HG03108 (cell line): ENCODE results near the gene CACNA2D2.
"Not testable (repeated sequence)": the region's sequence is repeated elsewhere in the genome, so short reads cannot be mapped to it uniquely, and the experiment has no call there.

Source experiments
- ATAC-seq: cut with Tn5 transposase; IDR thresholded peaks from one replicate; pipeline ENCODE4 v1.9.1; 2021; ENCODE audit warnings: moderate library complexity; ENCODE audit not compliant: unreplicated experiment

The CACNA2D2 gene

GRCh38 chr3:50530001-50530970 is 26.9 kb upstream of the CACNA2D2 start:
- ATAC-seq: no peak

- ATAC-seq: no peak
These were observed 22.6 kb upstream of the CACNA2D2 start for GRCh38 chr3:50525987-50526386.

GRCh38 chr3:50525191-50525910 is 21.9 kb upstream of the CACNA2D2 start:
- ATAC-seq: no peak

GRCh38 chr3:50524746-50525145 is 21.3 kb upstream of the CACNA2D2 start:
- no peak for ATAC-seq

- no peak for ATAC-seq
These were observed 19.9 kb upstream of the CACNA2D2 start for GRCh38 chr3:50523279-50523811.

GRCh38 chr3:50521572-50521971 is 18.1 kb upstream of the CACNA2D2 start:
- no peak for ATAC-seq

- ATAC-seq: no peak
These were observed 17.4 kb upstream of the CACNA2D2 start for GRCh38 chr3:50520849-50521248.

- ATAC-seq: no peak
These were observed 16.1 kb upstream of the CACNA2D2 start for GRCh38 chr3:50519471-50520089.

GRCh38 chr3:50518436-50518835 is 15.0 kb upstream of the CACNA2D2 start:
- ATAC-seq: no peak

- no peak for ATAC-seq
These were observed 14.3 kb upstream of the CACNA2D2 start for GRCh38 chr3:50517721-50518206.

GRCh38 chr3:50516440-50516871 is 13.0 kb upstream of the CACNA2D2 start:
- ATAC-seq: no peak

GRCh38 chr3:50515565-50516439 is 12.4 kb upstream of the CACNA2D2 start:
- ATAC-seq: no peak

GRCh38 chr3:50512908-50513307 is 9.5 kb upstream of the CACNA2D2 start:
- not testable (repeated sequence) for ATAC-seq

GRCh38 chr3:50512131-50512530 is 8.7 kb upstream of the CACNA2D2 start:
- ATAC-seq: no peak

- no peak for ATAC-seq
These were observed 6.9 kb upstream of the CACNA2D2 start for GRCh38 chr3:50510325-50510724.

GRCh38 chr3:50509715-50510114 is 6.3 kb upstream of the CACNA2D2 start:
- no peak for ATAC-seq

- no peak for ATAC-seq
These were observed 5.4 kb upstream of the CACNA2D2 start for GRCh38 chr3:50508821-50509220.

- ATAC-seq: no peak
These were observed 2.7 kb upstream of the CACNA2D2 start for GRCh38 chr3:50506169-50506568.

- ATAC-seq: no peak
These were observed 1.2 kb upstream of the CACNA2D2 start for GRCh38 chr3:50504681-50505080.
